Measurements from ENCODE around the gene IFNGR1. TPM values are rescaled to one million over a fixed set of nuclear protein-coding genes. Genes with fewer than 3 reads are reported as not detected.

Gene IFNGR1
- total RNA-seq, 2 donors from 2014 or later = 65.5 to 102 TPM

DNA sequence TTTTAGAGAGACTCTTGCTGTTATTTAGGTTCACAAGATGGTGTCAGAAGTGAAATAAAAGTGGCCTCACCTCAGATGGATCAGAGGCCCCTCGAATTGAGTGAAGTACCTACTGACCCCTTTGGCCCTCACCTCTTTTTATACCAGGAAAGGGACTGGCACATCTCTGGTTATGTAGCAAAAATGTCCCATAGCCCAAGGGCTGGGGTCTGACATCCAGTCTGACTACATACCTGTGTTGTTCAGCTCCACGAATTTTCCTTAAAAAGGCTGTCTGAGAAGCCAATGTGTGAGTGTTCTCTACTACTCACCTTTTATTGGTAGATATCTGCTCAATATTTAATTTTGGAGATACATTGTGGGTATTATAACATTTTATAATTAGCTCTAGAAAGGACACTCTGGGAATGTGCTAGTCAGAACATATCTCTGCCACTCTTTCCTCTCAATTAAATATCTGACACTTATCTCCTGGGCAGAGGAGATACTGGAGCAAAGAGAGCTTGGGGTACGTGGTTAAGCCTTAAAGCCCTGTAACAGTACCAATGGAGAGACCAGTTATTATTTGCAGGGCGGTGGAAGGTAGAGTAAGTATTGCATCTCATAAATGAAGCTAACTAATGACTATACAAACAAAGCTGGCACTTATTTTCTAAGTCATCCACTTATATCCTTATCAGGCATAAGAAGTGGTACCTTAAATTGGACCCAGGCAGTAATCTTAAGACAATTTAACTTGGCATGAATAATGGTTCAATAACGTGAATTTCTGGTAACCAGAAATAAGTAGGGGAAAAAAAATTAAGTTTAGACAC is 25.7 kb downstream of the IFNGR1 start:
- TF ChIP-seq, protein P1, sequence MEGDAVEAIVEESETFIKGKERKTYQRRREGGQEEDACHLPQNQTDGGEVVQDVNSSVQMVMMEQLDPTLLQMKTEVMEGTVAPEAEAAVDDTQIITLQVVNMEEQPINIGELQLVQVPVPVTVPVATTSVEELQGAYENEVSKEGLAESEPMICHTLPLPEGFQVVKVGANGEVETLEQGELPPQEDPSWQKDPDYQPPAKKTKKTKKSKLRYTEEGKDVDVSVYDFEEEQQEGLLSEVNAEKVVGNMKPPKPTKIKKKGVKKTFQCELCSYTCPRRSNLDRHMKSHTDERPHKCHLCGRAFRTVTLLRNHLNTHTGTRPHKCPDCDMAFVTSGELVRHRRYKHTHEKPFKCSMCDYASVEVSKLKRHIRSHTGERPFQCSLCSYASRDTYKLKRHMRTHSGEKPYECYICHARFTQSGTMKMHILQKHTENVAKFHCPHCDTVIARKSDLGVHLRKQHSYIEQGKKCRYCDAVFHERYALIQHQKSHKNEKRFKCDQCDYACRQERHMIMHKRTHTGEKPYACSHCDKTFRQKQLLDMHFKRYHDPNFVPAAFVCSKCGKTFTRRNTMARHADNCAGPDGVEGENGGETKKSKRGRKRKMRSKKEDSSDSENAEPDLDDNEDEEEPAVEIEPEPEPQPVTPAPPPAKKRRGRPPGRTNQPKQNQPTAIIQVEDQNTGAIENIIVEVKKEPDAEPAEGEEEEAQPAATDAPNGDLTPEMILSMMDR (IDR thresholded peaks at IDR 0.05) = no peak
- DNase-seq (ENCODE audit: low spot score) (no peak), ATAC-seq (ENCODE audit: insufficient number of reproducible peaks, low FRiP score, low read depth) (no peak)
- Histone ChIP-seq H3K9me3 (peaks cover 3% of the 10 kb centered on the region), H3K27me3 (replicated peaks; ENCODE audit: insufficient read depth) (no peaks in the 10 kb centered on the region), H3K36me3 (peaks cover 12% of the 10 kb centered on the region), H3K27ac (no peak overlapping the region), H3K4me3 (no peak overlapping the region), H3K4me1 (ENCODE audit: control insufficient read depth in 1 of 2, low read depth in 2 of 2) (no peaks in the 10 kb centered on the region)

GRCh38 chr6:137192821-137193220 is 26.4 kb downstream of the IFNGR1 start:
- Histone ChIP-seq H3K9me3 (peaks cover 6% of the 10 kb centered on the region), H3K27ac (no peak overlapping the region), H3K4me3 (no peak overlapping the region), H3K36me3 (peaks cover 6% of the 10 kb centered on the region), H3K4me1 (ENCODE audit: control insufficient read depth in 1 of 2, low read depth in 2 of 2) (no peaks in the 10 kb centered on the region), H3K27me3 (replicated peaks; ENCODE audit: insufficient read depth) (no peaks in the 10 kb centered on the region)
- TF ChIP-seq, protein P1 (IDR thresholded peaks at IDR 0.05) = no peak
- ATAC-seq (ENCODE audit: insufficient number of reproducible peaks, low FRiP score, low read depth) (no peak), DNase-seq (ENCODE audit: low spot score) (no peak)

DNA sequence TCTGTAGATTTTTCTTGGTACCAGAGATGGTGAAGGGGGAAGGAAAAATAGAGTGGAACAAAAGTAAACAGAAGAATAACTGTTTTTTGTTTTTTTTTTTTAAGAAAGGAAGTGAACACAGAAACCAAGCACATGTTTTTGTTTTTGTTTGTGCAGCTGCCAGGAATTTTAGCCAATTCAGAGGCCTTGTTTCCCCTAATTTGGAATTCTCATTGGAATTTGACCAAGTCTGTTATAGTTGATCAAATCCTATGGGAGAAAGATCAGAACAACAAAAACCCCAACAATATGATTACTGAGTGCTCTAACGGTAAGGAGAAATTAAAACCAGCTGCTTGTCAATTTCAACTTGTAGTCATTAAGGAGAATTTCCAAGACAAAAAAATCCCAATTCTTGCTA is 27.5 kb downstream of the IFNGR1 start:
- H3K4me1 ChIP-seq (ENCODE audit: control insufficient read depth in 1 of 2, low read depth in 2 of 2) = no peaks in the 10 kb centered on the region
- DNase-seq (ENCODE audit: low spot score) = no peak
- no peaks in the 10 kb centered on the region for H3K36me3 ChIP-seq
- no peak overlapping the region for H3K4me3 ChIP-seq
- TF ChIP-seq, protein P1 (IDR thresholded peaks at IDR 0.05) = no peak
- ATAC-seq (ENCODE audit: insufficient number of reproducible peaks, low FRiP score, low read depth) = no peak
- no peak overlapping the region for H3K27ac ChIP-seq
- peaks cover 6% of the 10 kb centered on the region for H3K9me3 ChIP-seq
- H3K27me3 ChIP-seq (replicated peaks; ENCODE audit: insufficient read depth) = no peaks in the 10 kb centered on the region

DNA sequence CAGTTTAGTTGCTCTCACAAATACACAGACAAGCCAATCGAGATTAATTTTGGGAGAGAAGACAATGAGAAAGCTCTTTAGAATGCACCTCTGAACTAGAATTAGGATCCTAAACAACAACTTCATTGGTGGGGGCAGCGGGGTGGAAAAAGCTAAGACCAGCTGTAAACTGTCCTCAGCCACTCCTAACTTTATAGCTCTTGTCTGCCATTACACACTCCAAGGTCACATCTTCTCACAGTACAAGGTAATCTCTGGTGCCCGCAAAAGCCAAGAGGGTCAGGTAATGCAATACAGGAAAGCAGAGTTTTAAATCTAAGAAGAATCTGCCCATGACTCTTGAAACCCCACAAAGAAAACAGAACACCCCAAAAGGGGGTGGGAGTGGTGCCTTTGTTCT is 27.9 kb downstream of the IFNGR1 start:
- H3K4me1 ChIP-seq (ENCODE audit: control insufficient read depth in 1 of 2, low read depth in 2 of 2) = no peaks in the 10 kb centered on the region
- TF ChIP-seq, protein P1 (IDR thresholded peaks at IDR 0.05) = no peak
- H3K36me3 ChIP-seq = no peaks in the 10 kb centered on the region
- ATAC-seq (ENCODE audit: insufficient number of reproducible peaks, low FRiP score, low read depth) = no peak
- no peaks in the 10 kb centered on the region for H3K27me3 ChIP-seq (replicated peaks; ENCODE audit: insufficient read depth)
- H3K4me3 ChIP-seq = no peak overlapping the region
- H3K27ac ChIP-seq = no peak overlapping the region
- no peak for DNase-seq (ENCODE audit: low spot score)
- peaks cover 6% of the 10 kb centered on the region for H3K9me3 ChIP-seq

DNA sequence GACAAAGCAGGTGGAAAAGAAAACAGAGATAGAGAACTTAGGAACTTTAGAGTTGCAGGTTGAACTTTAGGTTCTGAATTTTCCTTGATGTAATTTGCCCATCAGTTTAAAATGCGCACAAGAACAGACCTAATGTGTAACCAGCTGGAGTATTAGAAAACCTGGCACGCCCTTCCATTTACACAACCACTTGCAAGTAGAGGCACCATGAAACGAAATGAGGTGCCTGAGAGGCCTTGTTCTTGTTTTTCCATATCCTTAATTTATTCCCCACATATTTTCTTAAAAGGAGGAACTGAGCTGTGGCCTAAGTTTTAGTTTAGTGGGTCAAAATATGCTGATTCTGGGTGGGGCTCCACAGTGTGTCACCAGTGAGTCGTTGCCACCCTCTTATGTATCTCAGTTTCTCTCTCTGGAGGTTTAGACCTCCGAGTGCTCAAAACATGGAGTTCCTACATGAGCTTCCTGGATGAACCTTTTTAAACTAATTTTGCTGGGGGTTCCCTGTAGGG is 28.5 kb downstream of the IFNGR1 start:
- no peak for ATAC-seq (ENCODE audit: insufficient number of reproducible peaks, low FRiP score, low read depth)
- Histone ChIP-seq H3K4me1 (ENCODE audit: control insufficient read depth in 1 of 2, low read depth in 2 of 2) (no peaks in the 10 kb centered on the region), H3K27me3 (replicated peaks; ENCODE audit: insufficient read depth) (no peaks in the 10 kb centered on the region), H3K36me3 (no peaks in the 10 kb centered on the region), H3K9me3 (peaks cover 6% of the 10 kb centered on the region), H3K4me3 (no peak overlapping the region), H3K27ac (no peak overlapping the region)
- no peak for DNase-seq (ENCODE audit: low spot score)
- TF ChIP-seq, protein P1 (IDR thresholded peaks at IDR 0.05) = no peak
